ENCODE results near the gene WDR87. TPM values are rescaled to one million over a fixed set of nuclear protein-coding genes. Genes with fewer than 3 reads are reported as not detected.
A peak's percentile ranks its signal among the peaks of the same experiment; 100 is the strongest.

The WDR87 gene
- total RNA-seq, 1 donor from 2014 or later = not detected

GRCh38 chr19:37914908-37915307 is 8.5 kb upstream of the WDR87 start:
- Mint-ChIP-seq H3K27me3 (ENCODE audit: insufficient read depth, low read depth) (peaks cover 2% of the 10 kb centered on the region), H3K9me3 (no peaks in the 10 kb centered on the region), H3K4me3 (no peak overlapping the region), H3K4me1 (peaks cover 9% of the 10 kb centered on the region), H3K27ac (peak overlapping the region; percentile 13), H3K36me3 (peaks cover 19% of the 10 kb centered on the region)
- H3K27ac ChIP-seq = no peak overlapping the region
- H3K36me3 ChIP-seq = no peaks in the 10 kb centered on the region
- H4K20me1 ChIP-seq (ENCODE audit: low read depth) = peaks cover 58% of the 10 kb centered on the region
- H3K4me2 ChIP-seq = no peak overlapping the region
- H3K4me1 ChIP-seq = peaks cover 2% of the 10 kb centered on the region
- H3K9me3 ChIP-seq (ENCODE audit: low read depth) = no peaks in the 10 kb centered on the region
- DNase-seq (ENCODE audit: low spot score) = no peak
- H2AFZ ChIP-seq (replicated peaks) = no peak overlapping the region
- TF ChIP-seq, protein P1, sequence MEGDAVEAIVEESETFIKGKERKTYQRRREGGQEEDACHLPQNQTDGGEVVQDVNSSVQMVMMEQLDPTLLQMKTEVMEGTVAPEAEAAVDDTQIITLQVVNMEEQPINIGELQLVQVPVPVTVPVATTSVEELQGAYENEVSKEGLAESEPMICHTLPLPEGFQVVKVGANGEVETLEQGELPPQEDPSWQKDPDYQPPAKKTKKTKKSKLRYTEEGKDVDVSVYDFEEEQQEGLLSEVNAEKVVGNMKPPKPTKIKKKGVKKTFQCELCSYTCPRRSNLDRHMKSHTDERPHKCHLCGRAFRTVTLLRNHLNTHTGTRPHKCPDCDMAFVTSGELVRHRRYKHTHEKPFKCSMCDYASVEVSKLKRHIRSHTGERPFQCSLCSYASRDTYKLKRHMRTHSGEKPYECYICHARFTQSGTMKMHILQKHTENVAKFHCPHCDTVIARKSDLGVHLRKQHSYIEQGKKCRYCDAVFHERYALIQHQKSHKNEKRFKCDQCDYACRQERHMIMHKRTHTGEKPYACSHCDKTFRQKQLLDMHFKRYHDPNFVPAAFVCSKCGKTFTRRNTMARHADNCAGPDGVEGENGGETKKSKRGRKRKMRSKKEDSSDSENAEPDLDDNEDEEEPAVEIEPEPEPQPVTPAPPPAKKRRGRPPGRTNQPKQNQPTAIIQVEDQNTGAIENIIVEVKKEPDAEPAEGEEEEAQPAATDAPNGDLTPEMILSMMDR (IDR thresholded peaks at IDR 0.05) = no peak
- no peak for TF ChIP-seq EZH2 (IDR thresholded peaks at IDR 0.05)
- TF ChIP-seq EZH2phosphoT487 (IDR thresholded peaks at IDR 0.05) = no peak
- H3K4me3 ChIP-seq = no peak overlapping the region
- H3K27me3 ChIP-seq = no peaks in the 10 kb centered on the region
- H3F3A ChIP-seq (ENCODE audit: low read depth) = no peaks in the 10 kb centered on the region
- peaks cover 100% of the 10 kb centered on the region for H3K79me2 ChIP-seq (ENCODE audit: low read depth)
- H3K9ac ChIP-seq = no peak overlapping the region

DNA sequence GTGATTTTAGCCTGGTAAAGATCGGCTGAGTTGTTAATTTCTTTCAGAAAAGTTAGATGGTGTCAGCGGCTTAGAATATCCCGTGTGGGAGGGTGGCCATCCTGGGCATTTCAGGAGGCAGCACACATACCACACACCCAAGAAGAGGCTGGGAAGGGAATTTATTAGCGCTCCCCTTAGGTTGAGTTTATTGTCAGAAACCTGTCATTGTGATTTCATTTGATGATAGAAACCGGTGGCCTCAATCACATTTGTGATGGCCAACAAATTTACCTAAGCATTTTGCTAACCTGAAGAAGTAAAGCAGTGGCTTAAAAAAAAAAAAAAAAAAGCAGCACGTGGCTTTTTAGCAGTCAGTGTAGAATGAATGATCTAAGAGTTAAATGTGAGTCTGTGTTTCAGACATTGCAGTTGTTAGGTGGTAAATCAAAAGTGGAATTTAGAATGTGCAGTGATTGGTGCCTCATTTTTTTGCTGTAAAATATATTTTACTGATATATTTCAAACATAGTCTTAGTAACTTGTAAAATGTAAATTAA is 3.3 kb upstream of the WDR87 start:
- Histone ChIP-seq H3K27me3 (no peaks in the 10 kb centered on the region), H4K20me1 (ENCODE audit: low read depth) (peaks cover 55% of the 10 kb centered on the region), H3K9me3 (ENCODE audit: low read depth) (no peaks in the 10 kb centered on the region), H3F3A (ENCODE audit: low read depth) (peaks cover 13% of the 10 kb centered on the region), H3K4me1 (peaks cover 14% of the 10 kb centered on the region), H3K4me3 (no peak overlapping the region), H3K4me2 (peak overlapping the region; percentile 31), H2AFZ (replicated peaks) (no peak overlapping the region), H3K9ac (no peak overlapping the region), H3K27ac (no peak overlapping the region), H3K79me2 (ENCODE audit: low read depth) (peaks cover 75% of the 10 kb centered on the region), H3K36me3 (no peaks in the 10 kb centered on the region)
- Mint-ChIP-seq H3K27me3 (ENCODE audit: insufficient read depth, low read depth) (peaks cover 2% of the 10 kb centered on the region), H3K9me3 (no peaks in the 10 kb centered on the region), H3K4me3 (peak overlapping the region; percentile 89), H3K27ac (no peak overlapping the region), H3K4me1 (peaks cover 31% of the 10 kb centered on the region), H3K36me3 (peaks cover 6% of the 10 kb centered on the region)
- TF ChIP-seq, protein P1 (IDR thresholded peaks at IDR 0.05) = no peak
- TF ChIP-seq EZH2 (IDR thresholded peaks at IDR 0.05) (no peak), EZH2phosphoT487 (IDR thresholded peaks at IDR 0.05) (no peak)
- no peak for DNase-seq (ENCODE audit: low spot score)

DNA sequence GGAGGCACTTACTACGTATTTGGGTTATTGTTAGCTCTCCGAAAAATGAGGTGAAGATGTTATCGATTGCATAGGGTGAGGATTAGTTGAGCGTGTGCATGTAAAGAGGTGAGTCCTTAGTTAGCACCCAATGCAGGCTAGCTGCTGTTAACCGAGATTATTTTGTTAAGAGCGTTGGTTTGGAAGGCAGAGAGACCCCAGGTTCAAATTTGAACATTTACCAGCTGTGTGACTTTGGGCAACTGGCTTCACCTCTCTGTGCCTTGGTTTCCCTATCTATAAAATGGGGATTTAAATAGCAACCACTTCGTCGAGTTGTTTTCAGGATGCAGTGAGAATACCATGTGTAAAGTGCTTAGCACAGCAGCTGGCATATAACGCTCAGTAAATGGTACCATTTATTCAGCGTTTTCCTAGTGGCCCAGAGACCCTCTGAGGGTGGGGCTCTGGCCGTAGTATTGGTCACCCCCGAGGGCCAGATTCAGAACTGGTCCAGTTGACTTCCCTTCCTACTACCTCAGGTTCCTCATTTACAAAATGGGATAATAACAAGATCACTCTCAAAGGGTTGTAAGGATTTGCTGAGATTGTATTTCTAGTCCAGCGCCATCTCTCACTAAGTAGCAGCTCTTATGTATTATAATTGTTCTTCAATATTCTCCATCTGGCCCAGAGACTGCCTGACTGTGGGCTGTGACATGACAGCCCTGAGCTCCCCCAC is 1.5 kb upstream of the WDR87 start:
- Histone ChIP-seq H3F3A (ENCODE audit: low read depth) (peaks cover 13% of the 10 kb centered on the region), H3K4me3 (peak overlapping the region; percentile 93), H3K9me3 (ENCODE audit: low read depth) (no peaks in the 10 kb centered on the region), H3K27me3 (no peaks in the 10 kb centered on the region), H3K4me2 (peak overlapping the region; percentile 84), H3K36me3 (no peaks in the 10 kb centered on the region), H2AFZ (replicated peaks) (peak overlapping the region; percentile 68), H3K9ac (peak overlapping the region; percentile 70), H4K20me1 (ENCODE audit: low read depth) (peaks cover 44% of the 10 kb centered on the region), H3K27ac (no peak overlapping the region), H3K4me1 (peaks cover 14% of the 10 kb centered on the region), H3K79me2 (ENCODE audit: low read depth) (peaks cover 57% of the 10 kb centered on the region)
- DNase-seq (ENCODE audit: low spot score) = no peak
- peak overlapping the region; percentile 89 for H3K4me3 Mint-ChIP-seq
- H3K36me3 Mint-ChIP-seq = peaks cover 6% of the 10 kb centered on the region
- H3K9me3 Mint-ChIP-seq = no peaks in the 10 kb centered on the region
- H3K27ac Mint-ChIP-seq = no peak overlapping the region
- no peak for TF ChIP-seq EZH2phosphoT487 (IDR thresholded peaks at IDR 0.05)
- no peak for TF ChIP-seq EZH2 (IDR thresholded peaks at IDR 0.05)
- TF ChIP-seq, protein P1 (IDR thresholded peaks at IDR 0.05) = no peak
- peaks cover 31% of the 10 kb centered on the region for H3K4me1 Mint-ChIP-seq
- H3K27me3 Mint-ChIP-seq (ENCODE audit: insufficient read depth, low read depth) = peaks cover 2% of the 10 kb centered on the region

Measured in neural progenitor cell (in vitro differentiated cells).